GM10266 (cell line): ENCODE data around the gene KLHL25.

Source experiments
- DNase-seq: peaks from one replicate; pipeline ENCODE4 v3.0.0; 2012; ENCODE audit errors: extremely low spot score
- CTCF ChIP-seq: IDR thresholded peaks from 2 replicates; pipeline ENCODE4 v1.5.1; 2012; ENCODE audit warnings: mild to moderate bottlenecking, low read depth; ENCODE audit not compliant: control insufficient read depth, insufficient read depth; ENCODE audit errors: missing control alignments

KLHL25 gene

GRCh38 chr15:85753791-85754452, 40.8 kb downstream of the KLHL25 start:
- DNase-seq = no peak
- TF ChIP-seq CTCF = no peak

DNA sequence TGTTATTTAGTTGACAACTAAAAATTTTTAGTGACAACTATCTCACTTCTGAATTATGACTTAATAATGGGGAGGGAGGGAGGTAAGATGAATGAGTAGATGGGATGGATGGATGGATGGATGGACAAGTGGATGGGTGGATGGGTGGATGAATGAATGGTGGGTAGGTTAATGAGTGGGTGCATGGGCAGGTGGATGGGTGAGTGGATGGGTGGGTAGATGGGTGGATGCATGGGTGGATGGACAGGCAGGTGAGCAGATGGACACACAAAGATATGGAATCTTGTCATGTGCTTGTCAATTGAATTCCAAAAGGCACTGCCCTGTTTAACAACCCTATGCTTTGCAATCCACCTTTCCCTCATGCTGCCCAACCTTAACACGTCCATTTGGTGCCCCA, 41.5 kb downstream of the KLHL25 start:
- DNase-seq = no peak
- TF ChIP-seq CTCF = no peak

GRCh38 chr15:85752491-85752961, 42.2 kb downstream of the KLHL25 start:
- DNase-seq = no peak
- no peak for TF ChIP-seq CTCF

DNA sequence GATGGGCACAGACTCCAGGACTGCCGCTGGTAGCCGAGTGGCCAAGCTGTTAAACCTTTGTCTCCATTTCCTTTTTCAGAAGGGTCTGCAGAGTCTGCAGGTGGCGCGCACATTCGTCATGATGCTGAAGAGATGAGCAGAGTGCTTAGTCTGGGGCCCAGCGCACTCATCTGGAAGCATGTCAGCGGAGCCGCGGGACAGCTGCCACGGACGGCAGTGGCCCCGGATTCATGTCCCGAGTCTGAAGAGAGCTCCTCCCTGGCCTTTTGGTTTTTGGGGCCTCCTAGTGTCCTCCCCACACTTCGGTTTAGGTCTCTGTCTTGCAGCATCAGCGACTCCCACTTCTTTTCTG, 42.6 kb downstream of the KLHL25 start:
- no peak for TF ChIP-seq CTCF
- no peak for DNase-seq

GRCh38 chr15:85751291-85752123, 43.2 kb downstream of the KLHL25 start:
- no peak for DNase-seq
- TF ChIP-seq CTCF = no peak

- DNase-seq = no peak
These were observed 44.1 kb downstream of the KLHL25 start for GRCh38 chr15:85750319-85751290.

More at GRCh38 chr15:85750319-85751290, 44.1 kb downstream of the KLHL25 start:
- TF ChIP-seq CTCF = no peak
